CD14-positive monocyte (primary cell): ENCODE results near the gene COTL1. TPM values are rescaled to one million over a fixed set of nuclear protein-coding genes. Genes with fewer than 3 reads are reported as not detected.

Source experiments
- DNase-seq, 3 donors: peaks; one replicate each; pipeline ENCODE4 v3.0.0-alpha.2; 2011 to 2022
- H2AFZ ChIP-seq: 2 replicates; pipeline ENCODE4 v1.6.0; 2012; ENCODE audit warnings: mild to moderate bottlenecking, low read depth, low read length, inconsistent platforms; ENCODE audit not compliant: insufficient read depth, poor library complexity, severe bottlenecking
- H3K27ac ChIP-seq, 2 donors: 1 replicate in 1 of 2; 2 replicates in 1 of 2; pipeline ENCODE4 v1.5.1; 2012 to 2013; ENCODE audit warnings: low read length in 2 of 2, control low read depth in 1 of 2, inconsistent platforms in 1 of 2, low read depth in 1 of 2, mild to moderate bottlenecking in 1 of 2
- H3K27me3 ChIP-seq, 2 donors: one replicate each; pipeline versions ENCODE4 v1.6.0 to v1.6.1; 2011 to 2013; ENCODE audit warnings: low read length in 2 of 2; ENCODE audit not compliant: control insufficient read depth in 2 of 2, insufficient read depth in 2 of 2
- H3K36me3 ChIP-seq, 2 donors: replicated peaks in 1 of 2; 1 replicate in 1 of 2; 2 replicates in 1 of 2; pipeline versions ENCODE4 v1.5.1 to v1.6.1; 2012 to 2013; ENCODE audit warnings: low read length in 2 of 2, control low read depth in 1 of 2, inconsistent platforms in 1 of 2, mild to moderate bottlenecking in 1 of 2; ENCODE audit not compliant: insufficient read depth in 2 of 2, control insufficient read depth in 1 of 2
- H3K4me1 ChIP-seq, 2 donors: 1 replicate in 1 of 2; 2 replicates in 1 of 2; pipeline versions ENCODE4 v1.5.1 to v1.6.1; 2012 to 2013; ENCODE audit warnings: low read length in 2 of 2, control low read depth in 1 of 2, inconsistent platforms in 1 of 2, mild to moderate bottlenecking in 1 of 2, moderate library complexity in 1 of 2; ENCODE audit not compliant: insufficient read depth in 2 of 2, control insufficient read depth in 1 of 2
- H3K4me2 ChIP-seq: replicated peaks from 2 replicates; pipeline ENCODE3; 2012; ENCODE audit warnings: low read length, moderate library complexity, mild to moderate bottlenecking; ENCODE audit not compliant: poor library complexity, severe bottlenecking; ENCODE audit errors: extremely low read depth
- H3K4me3 ChIP-seq, 3 experiments: fragments of 200-600 bp in 1 of 3; sonication (generic) in 1 of 3; replicated peaks in 1 of 3; 1 replicate in 2 of 3; 2 replicates in 1 of 3; pipeline ENCODE4 v1.5.1; 2011 to 2013; ENCODE audit warnings: low read length in 3 of 3, mild to moderate bottlenecking in 3 of 3, control low read depth in 2 of 3, low read depth in 2 of 3, inconsistent platforms in 1 of 3, moderate library complexity in 1 of 3
- H3K79me2 ChIP-seq: 2 replicates; pipeline ENCODE4 v1.6.0; 2012; ENCODE audit warnings: mild to moderate bottlenecking, control low read depth, inconsistent platforms, low read length, moderate library complexity; ENCODE audit not compliant: insufficient read depth
- H3K9ac ChIP-seq: 2 replicates; pipeline ENCODE4 v1.6.0; 2017; ENCODE audit warnings: low read length, mild to moderate bottlenecking; ENCODE audit not compliant: insufficient read depth, poor library complexity, severe bottlenecking
- H3K9me3 ChIP-seq, 2 donors: replicated peaks in 1 of 2; 1 replicate in 1 of 2; 2 replicates in 1 of 2; pipeline versions ENCODE4 v1.5.1 to v1.6.1; 2012 to 2013; ENCODE audit warnings: low read length in 2 of 2, control low read depth in 1 of 2; ENCODE audit not compliant: control insufficient read depth in 1 of 2, insufficient read depth in 1 of 2
- H4K20me1 ChIP-seq: 2 replicates; pipeline ENCODE4 v1.6.0; 2012; ENCODE audit warnings: mild to moderate bottlenecking, low read length, control low read depth, moderate library complexity; ENCODE audit not compliant: insufficient read depth
- H3K27ac Mint-ChIP-seq, 7 donors: one replicate each; pipeline ENCODE4 v1.8.0; 2020; ENCODE audit warnings: mild to moderate bottlenecking in 7 of 7, mixed read lengths in 7 of 7, moderate library complexity in 6 of 7, inconsistent platforms in 2 of 7
- H3K27me3 Mint-ChIP-seq, 3 donors: one replicate each; pipeline ENCODE4 v1.8.0; 2021 to 2022; ENCODE audit warnings: low read depth in 3 of 3, mild to moderate bottlenecking in 3 of 3, mixed read lengths in 3 of 3, moderate library complexity in 3 of 3, inconsistent platforms in 1 of 3
- H3K36me3 Mint-ChIP-seq, 2 donors: one replicate each; pipeline ENCODE4 v1.8.0; 2020; ENCODE audit warnings: mixed read lengths in 2 of 2, inconsistent platforms in 1 of 2, mild to moderate bottlenecking in 1 of 2
- H3K4me1 Mint-ChIP-seq: one replicate; pipeline ENCODE4 v1.8.0; 2020; ENCODE audit warnings: mild to moderate bottlenecking, mixed read lengths
- H3K4me3 Mint-ChIP-seq, 2 donors: one replicate each; pipeline ENCODE4 v1.8.0; 2020; ENCODE audit warnings: mild to moderate bottlenecking in 2 of 2, mixed read lengths in 2 of 2, moderate library complexity in 1 of 2
- H3K9me3 Mint-ChIP-seq, 7 donors: one replicate each; pipeline ENCODE4 v1.8.0; 2020 to 2022; ENCODE audit warnings: mixed read lengths in 7 of 7, mild to moderate bottlenecking in 6 of 7, moderate library complexity in 6 of 7, inconsistent platforms in 2 of 7
- WGBS: methylation state at CpG from one replicate; pipeline ENCODE4 v1.1.5; 2013; ENCODE audit warnings: missing lambda C conversion rate; ENCODE audit not compliant: insufficient coverage; 5-methylcytosine and 5-hydroxymethylcytosine counted together
- intact Hi-C, 2 donors: fragments of 100-400 bp; cut with micrococcal nuclease; formaldehyde crosslinking; loops; one replicate each; pipeline versions ENCODE4 v1.15.0 to v1.15.1; 2023
- polyA plus RNA-seq, 3 donors: library from polyadenylated mRNA; depleted of rRNA in 1 of 3; unstranded in 2 of 3; stranded (reverse) in 1 of 3; fragments of 300-500 nt in 2 of 3; fragments of >200 nt in 1 of 3; fragmentation: Illumina TruSeq in 2 of 3; gene quantifications; 1 replicate in 2 of 3; 2 replicates in 1 of 3; pipeline ENCODE4 v1.2.3, GENCODE V29; 2012 to 2021
- TF ChIP-seq, protein P1 (sequence below): fragments of 200-600 bp; IDR thresholded peaks from one replicate; pipeline ENCODE4 v1.8.0; 2022; ENCODE audit warnings: antibody characterized with exemption, mild to moderate bottlenecking

COTL1 gene
- polyA plus RNA-seq, 3 donors: 648 to 1,843 (median 1,643) TPM

DNA sequence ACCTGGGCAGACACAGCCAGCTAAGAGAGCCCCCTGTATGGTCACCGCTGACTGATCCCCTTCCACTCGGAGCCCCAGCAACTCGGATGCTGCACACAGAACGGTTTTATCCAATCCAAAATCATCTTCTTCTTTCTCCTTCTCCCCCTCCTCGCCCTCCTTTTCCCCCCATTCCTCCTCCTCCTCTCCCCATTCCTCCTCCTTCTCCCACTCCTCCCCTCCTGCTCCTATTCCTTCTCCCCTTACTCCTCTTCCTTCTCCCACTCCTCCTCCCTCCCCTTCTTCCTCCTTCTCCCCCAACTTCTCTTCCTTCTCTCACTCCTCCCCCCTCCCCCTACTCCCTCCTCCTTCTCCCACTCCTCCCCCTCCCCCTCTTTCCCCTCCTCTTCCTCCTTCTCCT lies 83.1 kb downstream of the COTL1 start:
- Histone ChIP-seq H3K9ac (no peak overlapping the region), H3K79me2 (no peaks in the 10 kb centered on the region), H3K27ac (no peak overlapping the region), H3K27me3 (no peaks in the 10 kb centered on the region), H3K4me1 (peaks cover 20 to 24% of the 10 kb centered on the region in 2 donors), H3K9me3 (peaks cover under 1 to 5% of the 10 kb centered on the region in 2 donors), H2AFZ (no peak overlapping the region), H3K4me3 (no peak overlapping the region), H3K36me3 (no peaks in the 10 kb centered on the region), H4K20me1 (no peaks in the 10 kb centered on the region), H3K4me2 (no peak overlapping the region)
- 83% methylated on average over 4 of the region's 5 CpGs for WGBS
- intact Hi-C loops: no loop called here
- no peak for DNase-seq
- peaks cover 4 to 15% (median 8%) of the 10 kb centered on the region in 3 donors for H3K27me3 Mint-ChIP-seq
- peaks cover 16% of the 10 kb centered on the region for H3K4me1 Mint-ChIP-seq
- H3K27ac Mint-ChIP-seq: no peak overlapping the region
- H3K4me3 Mint-ChIP-seq: no peak overlapping the region
- peaks cover 2 to 11% (median 5%) of the 10 kb centered on the region in 7 donors for H3K9me3 Mint-ChIP-seq
- TF ChIP-seq, protein P1, sequence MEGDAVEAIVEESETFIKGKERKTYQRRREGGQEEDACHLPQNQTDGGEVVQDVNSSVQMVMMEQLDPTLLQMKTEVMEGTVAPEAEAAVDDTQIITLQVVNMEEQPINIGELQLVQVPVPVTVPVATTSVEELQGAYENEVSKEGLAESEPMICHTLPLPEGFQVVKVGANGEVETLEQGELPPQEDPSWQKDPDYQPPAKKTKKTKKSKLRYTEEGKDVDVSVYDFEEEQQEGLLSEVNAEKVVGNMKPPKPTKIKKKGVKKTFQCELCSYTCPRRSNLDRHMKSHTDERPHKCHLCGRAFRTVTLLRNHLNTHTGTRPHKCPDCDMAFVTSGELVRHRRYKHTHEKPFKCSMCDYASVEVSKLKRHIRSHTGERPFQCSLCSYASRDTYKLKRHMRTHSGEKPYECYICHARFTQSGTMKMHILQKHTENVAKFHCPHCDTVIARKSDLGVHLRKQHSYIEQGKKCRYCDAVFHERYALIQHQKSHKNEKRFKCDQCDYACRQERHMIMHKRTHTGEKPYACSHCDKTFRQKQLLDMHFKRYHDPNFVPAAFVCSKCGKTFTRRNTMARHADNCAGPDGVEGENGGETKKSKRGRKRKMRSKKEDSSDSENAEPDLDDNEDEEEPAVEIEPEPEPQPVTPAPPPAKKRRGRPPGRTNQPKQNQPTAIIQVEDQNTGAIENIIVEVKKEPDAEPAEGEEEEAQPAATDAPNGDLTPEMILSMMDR: no peak
- H3K36me3 Mint-ChIP-seq: peaks cover 0 to 5% of the 10 kb centered on the region in 2 donors

- DNase-seq: no peak
- TF ChIP-seq, protein P1: no peak
- Mint-ChIP-seq H3K9me3 (peaks cover 9 to 13% (median 10%) of the 10 kb centered on the region in 7 donors), H3K27ac (no peak overlapping the region), H3K4me3 (peak overlapping the region in 1 of 2 donors; percentile 35), H3K4me1 (peaks cover 30% of the 10 kb centered on the region), H3K36me3 (peaks cover 3 to 12% of the 10 kb centered on the region in 2 donors), H3K27me3 (peaks cover 4 to 15% (median 10%) of the 10 kb centered on the region in 3 donors)
- peaks cover 30 to 37% of the 10 kb centered on the region in 2 donors for H3K4me1 ChIP-seq
- no peaks in the 10 kb centered on the region for H3K79me2 ChIP-seq
- no peaks in the 10 kb centered on the region for H3K27me3 ChIP-seq
- no peak overlapping the region for H3K4me2 ChIP-seq
- no peak overlapping the region for H3K4me3 ChIP-seq
- intact Hi-C loops: no loop called here
- peaks cover 4 to 10% of the 10 kb centered on the region in 2 donors for H3K9me3 ChIP-seq
- 73% methylated on average over 7 of the region's 11 CpGs for WGBS
- H3K9ac ChIP-seq: no peak overlapping the region
- no peak overlapping the region for H2AFZ ChIP-seq
- H3K36me3 ChIP-seq: no peaks in the 10 kb centered on the region
- peaks cover 4% of the 10 kb centered on the region for H4K20me1 ChIP-seq
- no peak overlapping the region for H3K27ac ChIP-seq
Measured at GRCh38 chr16:84532855-84533486, 84.9 kb downstream of the COTL1 start.
